GM19193 (cell line): ENCODE data around the gene SLCO3A1.

Experiments used
- POLR2A ChIP-seq: IDR thresholded peaks from 4 replicates; pipeline ENCODE4 v1.6.1; 2011; ENCODE audit not compliant: insufficient read depth, insufficient read length; ENCODE audit errors: extremely low read depth

Gene SLCO3A1

DNA sequence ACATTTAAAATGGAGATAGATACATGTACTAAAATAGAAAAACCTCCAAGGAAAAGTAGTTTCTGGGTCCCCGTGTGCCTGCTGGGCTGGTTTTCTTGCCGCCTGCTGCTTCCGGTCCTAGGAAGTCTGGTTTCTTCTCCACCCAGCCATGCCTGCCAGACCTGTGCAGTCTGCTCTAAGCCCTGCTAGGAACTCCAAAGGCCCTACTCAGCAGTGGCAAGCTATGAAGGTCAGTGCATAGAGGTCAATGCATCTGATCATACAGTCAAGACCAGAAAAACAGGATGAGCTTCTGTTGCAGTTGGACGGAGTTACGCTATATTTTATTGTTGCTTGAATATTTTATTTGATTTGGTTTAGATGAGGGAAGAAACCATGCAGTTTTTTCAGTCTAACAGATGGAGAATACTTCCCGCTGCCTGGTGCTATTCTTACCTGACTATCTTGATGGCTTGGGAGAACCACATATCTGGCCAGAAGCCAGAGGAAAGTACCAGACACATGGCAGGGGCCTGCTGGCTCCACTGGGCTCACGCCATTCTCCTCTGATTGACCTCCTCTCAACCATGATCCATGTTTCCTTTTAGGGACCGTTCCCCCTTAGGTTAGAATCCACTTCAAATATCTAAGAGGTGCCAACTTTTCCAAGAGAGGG, 313.4 kb downstream of the SLCO3A1 start:
- TF ChIP-seq POLR2A = no peak

DNA sequence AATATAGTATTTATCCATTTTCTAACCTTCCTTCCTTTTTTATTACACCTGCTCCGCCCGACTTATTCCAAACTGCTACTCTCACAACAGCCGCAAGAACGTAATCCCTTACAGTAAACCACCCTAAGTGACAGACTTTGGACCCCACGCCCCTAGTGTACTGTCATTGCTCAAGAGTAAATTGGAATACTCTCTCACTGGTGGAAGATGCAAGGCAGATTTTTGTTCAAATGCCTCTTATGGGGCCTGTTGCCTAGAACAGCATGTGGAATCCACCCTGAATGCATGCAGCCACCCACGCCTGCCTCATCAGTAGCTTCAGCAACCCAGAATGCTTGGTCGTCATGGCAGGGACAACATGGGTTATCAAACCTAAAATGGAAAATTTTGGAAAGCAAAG, 313.9 kb downstream of the SLCO3A1 start:
- no peak for TF ChIP-seq POLR2A

DNA sequence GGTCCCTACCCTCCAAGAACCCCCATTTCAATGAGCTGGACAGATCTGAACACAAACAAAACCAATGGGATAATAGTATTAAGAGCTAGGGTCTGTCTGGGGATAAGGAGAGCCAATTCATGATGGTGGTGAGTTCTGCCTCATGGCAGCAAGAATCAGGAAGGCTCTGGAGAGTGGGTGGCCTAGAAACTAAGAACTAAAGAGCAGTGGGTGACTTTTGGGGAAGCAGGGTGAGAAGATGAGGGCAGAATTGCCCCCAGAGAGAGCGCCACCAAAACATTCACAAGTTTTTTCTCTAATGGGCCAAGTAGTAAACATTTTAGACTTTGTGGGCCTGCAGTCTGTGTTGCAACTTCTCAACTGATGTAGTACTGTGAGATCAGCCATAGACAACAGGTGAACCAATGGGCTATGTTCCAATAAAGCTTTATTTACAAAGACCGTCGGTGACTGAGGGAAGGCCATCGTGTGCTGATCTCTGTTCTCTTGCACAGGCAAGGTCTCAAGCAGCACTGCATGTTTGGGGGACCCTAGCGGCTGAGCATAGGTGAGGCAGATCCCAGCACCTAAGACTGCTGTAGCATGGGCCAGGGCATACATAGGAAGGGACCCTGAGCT, 314.7 kb downstream of the SLCO3A1 start:
- no peak for TF ChIP-seq POLR2A

DNA sequence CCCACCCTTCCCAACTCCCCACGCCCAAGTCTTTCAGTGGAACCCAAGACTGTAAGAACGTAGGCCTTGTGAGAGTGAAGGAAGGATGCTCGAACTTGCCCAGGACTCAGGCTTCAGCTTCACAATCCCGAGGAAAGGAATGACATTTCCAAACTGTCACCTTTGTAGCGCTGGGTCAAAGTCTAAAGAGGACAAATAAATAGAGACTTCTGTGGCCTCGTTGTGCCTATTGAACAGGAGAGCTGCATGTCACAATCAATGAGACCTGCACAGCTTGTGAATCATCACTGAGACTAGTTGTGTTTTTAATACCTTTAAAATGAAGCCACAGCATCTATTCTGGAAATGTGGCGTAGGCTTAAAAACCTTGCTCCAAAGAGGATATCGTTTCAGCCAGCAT, 317.4 kb downstream of the SLCO3A1 start:
- no peak for TF ChIP-seq POLR2A

DNA sequence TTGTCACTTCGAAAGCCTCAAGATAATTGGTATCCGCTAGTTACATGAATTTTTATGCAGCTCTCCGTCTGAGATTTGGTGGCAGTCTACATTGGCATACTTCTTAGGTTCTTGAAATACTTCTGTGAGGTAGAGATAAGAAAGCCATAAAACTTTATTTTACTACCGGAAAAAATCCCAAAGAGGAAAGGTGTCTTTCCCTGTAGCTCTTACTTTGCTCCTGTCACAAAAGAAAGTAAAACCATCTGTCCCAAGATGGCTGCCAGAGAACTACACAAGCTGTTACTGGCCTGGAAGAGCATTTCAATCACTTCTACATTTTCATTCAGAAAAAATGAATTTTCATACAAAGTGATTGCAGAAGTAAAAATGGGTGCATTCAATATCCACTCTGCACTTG, 325.4 kb downstream of the SLCO3A1 start:
- TF ChIP-seq POLR2A = no peak

DNA sequence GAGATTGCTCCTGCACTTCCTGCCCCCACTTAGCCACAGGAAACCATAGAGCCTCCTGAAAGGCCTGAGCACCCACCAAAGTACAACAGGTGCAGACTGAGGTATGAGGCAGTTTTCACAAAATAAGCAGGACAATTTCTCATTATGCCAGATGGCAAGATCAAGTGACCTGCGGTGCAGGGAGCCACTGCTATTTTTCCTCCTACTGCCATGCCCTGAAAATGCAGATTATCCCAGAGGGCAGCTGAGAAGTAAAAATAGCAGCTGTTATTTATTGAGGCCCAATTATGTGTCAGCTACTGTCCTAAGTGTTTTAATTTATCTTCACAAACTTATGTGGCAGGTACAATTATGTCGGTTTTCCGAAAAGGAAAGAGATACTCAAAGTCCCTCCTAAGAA, 330.6 kb downstream of the SLCO3A1 start:
- no peak for TF ChIP-seq POLR2A

DNA sequence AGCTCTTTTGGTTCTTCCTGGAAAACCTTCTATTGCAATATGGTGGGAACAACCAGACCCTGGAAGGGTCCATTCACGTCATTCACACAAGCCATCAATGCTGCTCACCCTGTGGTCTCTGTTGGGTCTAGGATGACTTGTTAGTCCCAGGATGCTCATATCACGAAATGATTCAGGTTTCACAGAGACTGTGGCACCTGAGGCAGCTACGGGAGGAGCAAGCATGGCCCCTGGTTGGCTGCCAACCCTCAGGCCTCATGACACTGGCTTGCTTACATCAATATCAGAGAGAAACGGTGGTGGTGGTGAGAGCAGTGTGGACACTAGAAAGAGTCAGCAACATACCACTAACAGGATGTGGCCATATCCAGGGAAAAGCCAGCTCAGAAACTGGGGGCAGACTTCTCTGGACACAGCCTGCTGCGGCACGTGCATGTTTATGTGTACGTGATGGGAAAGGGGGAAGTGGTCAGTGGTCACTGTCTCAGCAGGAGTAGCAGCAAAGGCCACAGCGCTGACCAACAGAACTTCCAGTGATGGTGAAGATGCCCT, 331.2 kb downstream of the SLCO3A1 start:
- no peak for TF ChIP-seq POLR2A

DNA sequence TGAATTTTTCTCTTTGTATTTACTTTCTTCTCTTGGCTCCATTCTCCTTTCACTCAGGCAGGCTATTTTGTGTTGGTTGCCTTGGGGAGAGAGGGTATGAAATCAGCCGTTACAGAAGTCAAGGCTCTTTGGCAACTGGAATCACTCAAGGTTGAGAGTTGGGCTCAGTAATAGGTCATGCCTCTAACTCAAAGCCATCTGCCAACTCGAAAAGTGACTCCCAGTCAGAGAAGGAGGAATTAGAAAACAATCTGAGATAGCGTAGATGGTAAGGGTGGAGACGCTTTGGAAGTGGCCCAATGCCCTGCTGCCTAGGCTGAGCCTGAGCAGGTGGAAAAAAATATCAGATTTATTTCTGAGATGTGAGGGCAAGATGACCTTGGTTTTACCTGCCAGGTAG, 334.5 kb downstream of the SLCO3A1 start:
- no peak for TF ChIP-seq POLR2A

DNA sequence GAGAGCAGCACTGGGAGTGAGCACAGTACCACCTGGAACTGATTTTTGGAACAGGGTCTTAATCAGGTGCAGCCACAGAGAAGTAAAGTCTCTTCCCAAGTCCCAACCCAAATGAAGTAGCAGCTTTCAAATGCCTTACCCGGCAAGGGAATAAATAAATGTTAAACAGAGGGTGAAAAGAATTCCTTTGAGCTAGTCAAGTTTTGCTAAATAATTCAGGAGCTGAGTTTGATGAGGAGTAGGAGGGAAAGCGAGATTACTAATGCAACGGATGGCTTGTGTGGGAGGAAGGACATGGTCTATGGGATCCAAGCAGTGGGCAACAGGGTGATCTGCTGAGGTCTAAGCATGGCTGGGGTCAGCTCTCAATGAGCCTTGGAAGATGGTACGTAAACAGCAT, 335.7 kb downstream of the SLCO3A1 start:
- TF ChIP-seq POLR2A = no peak

DNA sequence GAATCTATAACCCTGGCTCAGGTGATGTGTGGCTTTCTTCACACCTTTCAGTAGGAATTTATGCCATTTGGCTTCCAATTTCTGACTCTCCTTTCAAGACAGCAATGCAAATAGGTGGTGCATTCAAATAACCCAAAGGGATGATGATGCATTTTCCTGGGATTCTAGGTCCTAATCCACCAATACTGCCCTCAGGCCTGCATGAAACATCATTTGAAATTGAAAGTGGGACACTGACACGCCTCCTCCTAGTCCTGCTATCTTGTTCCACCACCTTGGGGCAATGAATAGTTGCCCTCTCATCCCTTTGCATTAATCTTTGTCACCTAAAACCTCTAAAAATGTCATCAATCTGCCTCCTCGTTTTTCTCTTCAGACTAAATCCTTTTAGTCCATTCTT, 341.7 kb downstream of the SLCO3A1 start:
- no peak for TF ChIP-seq POLR2A

DNA sequence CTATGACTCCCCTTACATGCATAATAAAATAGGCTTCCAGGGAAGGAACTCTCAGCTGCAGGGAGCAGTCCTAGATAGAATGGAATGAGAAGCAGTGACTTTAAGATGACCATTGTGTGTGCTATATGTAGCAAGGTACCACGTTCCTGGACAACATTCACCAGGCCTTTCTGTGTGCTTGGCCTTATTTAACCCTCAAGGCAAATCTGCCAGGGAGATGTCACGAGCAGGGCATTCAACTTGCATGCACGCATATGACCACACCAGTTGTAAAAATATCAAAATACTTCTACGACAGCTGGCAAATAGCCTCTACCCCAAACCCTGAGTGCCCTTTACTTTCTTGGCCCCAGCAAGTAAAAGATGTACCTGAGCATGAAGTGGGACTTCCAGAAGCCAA, 342.8 kb downstream of the SLCO3A1 start:
- TF ChIP-seq POLR2A = no peak

DNA sequence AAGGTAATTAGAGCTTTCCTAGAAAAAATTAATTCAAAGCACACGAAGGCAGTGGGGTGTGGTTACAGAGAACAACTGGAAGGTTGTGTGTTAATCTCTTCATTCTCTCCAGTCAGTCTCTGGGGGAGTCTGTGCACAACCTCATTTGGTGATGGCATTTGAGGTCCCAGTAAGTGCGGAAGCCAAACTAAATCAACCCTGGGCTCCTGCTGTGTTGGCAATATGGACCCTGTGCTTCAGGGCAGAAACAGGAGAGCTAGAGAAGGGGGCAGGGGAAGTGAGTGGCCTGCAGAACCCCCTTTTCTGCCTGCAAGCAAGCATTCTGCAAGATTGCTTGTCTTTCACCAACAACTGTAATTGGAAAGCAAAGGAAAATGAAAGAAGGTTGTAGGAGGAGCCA, 344.2 kb downstream of the SLCO3A1 start:
- no peak for TF ChIP-seq POLR2A

DNA sequence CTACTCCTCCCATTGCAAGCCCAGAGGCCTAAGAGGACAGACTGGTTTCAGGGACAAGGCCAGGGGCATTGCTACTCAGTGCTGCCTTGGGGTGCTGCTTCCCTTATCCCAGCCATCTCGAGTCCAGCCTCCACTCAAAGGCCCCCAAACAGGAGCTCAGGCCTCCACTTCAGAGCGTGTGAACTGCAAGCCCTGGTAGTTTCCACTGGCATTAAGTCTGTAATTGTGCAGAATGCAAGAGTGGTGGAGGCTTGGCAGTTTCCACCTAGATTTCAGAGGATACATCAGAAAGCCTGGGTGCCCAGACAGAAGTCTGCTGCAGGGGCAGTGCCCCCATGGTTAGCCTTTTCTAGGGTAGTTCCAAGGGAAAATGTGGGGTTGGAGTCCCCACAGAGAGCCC, 347.4 kb downstream of the SLCO3A1 start:
- TF ChIP-seq POLR2A = no peak

DNA sequence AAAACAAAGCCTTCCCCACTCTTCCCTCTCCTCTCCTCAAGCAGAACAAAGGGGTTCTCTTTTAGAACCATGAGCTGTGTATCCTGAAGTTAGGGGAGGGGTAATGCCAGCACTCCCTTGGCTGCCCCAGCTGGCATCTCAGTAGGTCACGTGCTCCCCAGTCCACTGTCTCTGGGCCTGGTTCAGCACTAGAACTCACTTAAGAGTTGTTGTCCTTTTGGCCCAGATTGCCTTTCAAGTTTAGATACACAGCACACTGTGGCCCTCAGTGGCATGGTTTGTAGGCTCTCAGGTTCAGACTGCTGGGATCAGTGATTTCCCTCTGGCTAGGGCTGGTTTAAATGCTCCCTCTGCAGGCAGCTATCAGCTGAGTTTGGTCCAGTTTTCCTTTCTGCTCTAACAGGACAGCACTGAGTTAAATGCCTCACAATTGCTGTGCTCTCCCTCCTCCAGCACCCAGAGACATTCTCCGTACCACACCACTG, 351.8 kb downstream of the SLCO3A1 start:
- no peak for TF ChIP-seq POLR2A
